Stimulated activated CD8-positive, alpha-beta memory T cell treated with anti-CD3 and anti-CD28 coated beads, Interleukin-7, amount 100 ng/mL, for 24 hours (primary cell): ENCODE results near the gene EMILIN2.
"Not testable (repeated sequence)": the region's sequence is repeated elsewhere in the genome, so short reads cannot be mapped to it uniquely, and the experiment has no call there.

Experiments used
- DNase-seq: peaks from one replicate; pipeline ENCODE4 v3.0.0-alpha.2; 2020; ENCODE audit warnings: low read depth

The EMILIN2 gene

GRCh38 chr18:2845172-2845571 lies 1.6 kb upstream of the EMILIN2 start:
- no peak for DNase-seq

- DNase-seq = no peak
Observed at GRCh38 chr18:2847317-2848246, 776 bp downstream of the EMILIN2 start.

DNA sequence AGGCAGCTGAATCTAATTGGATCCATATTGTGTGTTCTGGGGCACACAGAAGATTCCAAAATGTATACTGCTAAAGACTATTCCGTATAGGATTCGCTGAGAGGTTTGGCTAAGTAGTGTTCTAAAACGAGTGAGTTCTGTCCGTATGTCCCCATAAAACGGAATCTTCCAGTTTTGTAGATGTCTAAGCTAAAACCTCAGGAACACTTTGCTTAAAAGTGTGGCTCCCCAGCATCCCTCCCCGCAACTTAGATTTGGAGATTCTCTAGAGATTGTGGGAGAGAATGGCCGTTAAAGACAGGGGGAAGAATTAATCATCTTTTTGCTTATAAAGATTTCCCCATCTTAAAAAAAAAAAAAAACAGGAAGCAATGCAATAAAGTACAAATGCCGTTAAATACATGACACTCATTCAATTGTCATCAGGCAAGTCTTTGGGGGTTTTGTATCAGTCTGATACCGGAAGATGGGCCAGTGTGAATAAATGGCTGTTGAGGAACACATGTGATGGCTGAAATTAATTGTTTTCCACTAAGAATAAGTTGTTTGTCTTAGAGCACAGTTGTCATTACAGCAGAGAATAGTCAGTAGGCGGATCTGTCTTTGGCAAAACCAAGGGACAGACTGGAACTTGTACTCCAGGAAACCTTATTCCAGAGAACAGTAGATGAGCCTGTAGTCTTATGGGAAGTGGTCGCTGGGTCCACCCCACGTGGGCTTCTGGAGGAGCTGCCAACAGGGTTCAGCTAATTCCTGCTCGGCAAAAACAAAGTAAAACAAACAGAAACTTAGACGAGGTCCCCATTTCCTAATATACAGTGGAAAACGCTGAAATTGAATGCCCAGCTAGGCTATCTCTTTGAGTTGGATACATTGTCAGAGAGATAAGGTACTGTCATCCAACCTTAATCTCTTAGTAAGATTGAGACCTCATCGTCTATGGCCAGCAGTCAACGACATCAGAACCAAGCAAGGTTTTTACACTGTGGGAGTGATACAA lies 1.7 kb downstream of the EMILIN2 start:
- DNase-seq = no peak

DNA sequence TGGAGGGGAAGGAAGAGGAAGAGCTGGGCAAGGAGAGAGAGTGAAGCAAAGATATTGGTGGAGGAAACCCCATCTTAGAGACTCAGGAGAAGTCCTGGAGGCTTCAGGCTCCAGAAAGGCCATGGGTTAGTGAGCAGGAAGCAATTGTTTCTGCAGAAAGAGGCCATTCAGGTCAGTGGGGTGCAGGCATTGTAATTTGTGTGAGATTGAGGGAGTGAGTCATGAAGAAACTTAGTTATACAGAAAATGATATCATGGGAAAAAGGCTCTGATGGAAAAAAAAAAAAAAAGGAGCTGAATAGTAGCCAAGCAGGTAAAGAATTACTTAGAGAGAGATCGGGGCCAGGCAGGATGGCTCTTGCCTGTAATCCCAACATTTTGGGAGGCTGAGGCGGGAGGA lies 4.0 kb downstream of the EMILIN2 start:
- DNase-seq = no peak

- DNase-seq = no peak
Observed at GRCh38 chr18:2851771-2852170, 5.0 kb downstream of the EMILIN2 start.

DNA sequence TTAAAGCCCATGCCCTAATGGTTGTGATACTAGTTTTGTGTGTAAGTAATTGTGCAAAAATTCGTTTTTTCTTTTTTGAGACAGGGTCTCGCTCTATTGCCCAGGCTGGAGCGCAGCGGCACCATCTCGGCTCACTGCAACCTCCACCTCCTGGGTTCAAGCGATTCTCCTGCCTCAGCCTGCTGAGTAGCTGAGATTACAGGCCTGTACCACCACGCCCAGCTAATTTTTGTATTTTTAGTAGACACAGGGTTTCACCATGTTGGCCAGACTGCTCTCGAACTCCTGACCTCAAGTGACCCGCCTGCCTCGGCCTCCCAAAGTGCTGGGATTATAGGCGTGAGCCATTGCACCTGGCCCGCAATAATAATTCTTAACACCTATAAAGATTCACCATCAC lies 5.7 kb downstream of the EMILIN2 start:
- not testable (repeated sequence) for DNase-seq

DNA sequence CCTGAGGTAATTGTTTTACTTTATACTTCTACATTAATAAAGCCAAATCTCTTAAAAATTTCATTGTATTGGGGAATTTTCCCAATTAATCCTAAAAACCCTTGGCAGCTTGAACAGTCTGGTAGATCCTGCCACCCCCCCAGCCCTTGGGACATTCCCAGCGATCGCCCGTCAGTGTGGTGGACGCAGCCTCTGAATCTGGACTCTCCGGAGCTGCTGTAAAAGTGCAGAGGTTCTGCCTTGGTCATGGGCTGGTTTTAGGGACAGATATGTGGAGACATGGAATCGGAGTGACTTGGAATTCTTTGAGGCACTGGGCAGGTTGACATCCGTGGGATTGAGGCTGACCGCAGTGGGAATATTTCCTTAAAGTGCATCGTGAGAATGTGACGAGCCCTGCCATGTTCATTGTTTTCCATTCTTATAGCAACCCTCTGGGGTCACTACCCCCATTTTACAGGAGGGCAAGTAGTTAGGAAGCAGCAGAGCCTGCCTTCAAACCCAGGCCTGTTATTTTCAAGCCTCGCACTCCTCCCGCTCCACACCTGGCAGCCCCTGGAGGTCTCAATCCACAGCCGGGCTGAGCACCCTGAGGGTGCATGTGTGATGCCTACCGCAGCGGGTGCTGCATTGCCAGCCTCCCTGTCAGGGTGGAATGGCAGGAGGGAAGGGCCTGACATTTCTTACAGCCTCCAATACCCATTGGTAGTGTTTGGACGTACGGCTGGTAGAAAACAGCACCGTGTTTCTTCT lies 6.5 kb downstream of the EMILIN2 start:
- DNase-seq = no peak

DNA sequence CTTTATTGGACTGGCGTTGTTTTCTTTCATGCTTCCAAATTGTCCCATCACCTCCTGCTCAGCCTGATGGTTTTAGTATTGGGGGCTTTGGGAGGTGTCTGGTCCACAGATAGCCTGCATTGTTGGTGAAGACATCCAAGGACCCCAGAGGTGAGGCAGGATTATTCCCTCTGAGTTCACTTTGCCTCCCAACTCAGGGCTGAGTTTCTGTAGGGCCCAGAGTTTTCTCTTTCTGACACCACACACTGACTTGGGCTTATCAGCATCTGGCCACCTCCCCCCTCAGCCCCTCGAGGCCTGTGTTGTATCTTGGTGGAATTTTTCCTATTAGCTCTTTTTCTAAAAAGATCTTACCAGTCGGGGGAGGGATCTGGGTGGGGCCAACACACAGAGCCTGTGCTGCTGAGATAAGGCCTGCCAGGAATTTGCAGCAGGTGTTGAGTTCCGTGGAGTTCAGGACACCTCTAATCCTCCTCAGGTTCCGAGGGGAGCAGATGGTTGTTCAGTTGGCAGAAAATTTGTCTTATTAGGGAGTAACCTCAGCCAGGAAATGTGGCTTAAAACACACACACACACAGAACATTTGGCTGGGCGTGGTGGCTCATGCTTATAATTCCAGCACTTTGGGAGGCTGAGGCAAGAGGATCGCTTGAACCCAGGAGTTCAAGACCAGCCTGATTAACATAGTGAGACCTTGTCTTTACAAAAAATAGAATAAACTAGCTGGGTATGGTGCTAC lies 7.3 kb downstream of the EMILIN2 start:
- no peak for DNase-seq

GRCh38 chr18:2854875-2855274 lies 8.1 kb downstream of the EMILIN2 start:
- DNase-seq = no peak

DNA sequence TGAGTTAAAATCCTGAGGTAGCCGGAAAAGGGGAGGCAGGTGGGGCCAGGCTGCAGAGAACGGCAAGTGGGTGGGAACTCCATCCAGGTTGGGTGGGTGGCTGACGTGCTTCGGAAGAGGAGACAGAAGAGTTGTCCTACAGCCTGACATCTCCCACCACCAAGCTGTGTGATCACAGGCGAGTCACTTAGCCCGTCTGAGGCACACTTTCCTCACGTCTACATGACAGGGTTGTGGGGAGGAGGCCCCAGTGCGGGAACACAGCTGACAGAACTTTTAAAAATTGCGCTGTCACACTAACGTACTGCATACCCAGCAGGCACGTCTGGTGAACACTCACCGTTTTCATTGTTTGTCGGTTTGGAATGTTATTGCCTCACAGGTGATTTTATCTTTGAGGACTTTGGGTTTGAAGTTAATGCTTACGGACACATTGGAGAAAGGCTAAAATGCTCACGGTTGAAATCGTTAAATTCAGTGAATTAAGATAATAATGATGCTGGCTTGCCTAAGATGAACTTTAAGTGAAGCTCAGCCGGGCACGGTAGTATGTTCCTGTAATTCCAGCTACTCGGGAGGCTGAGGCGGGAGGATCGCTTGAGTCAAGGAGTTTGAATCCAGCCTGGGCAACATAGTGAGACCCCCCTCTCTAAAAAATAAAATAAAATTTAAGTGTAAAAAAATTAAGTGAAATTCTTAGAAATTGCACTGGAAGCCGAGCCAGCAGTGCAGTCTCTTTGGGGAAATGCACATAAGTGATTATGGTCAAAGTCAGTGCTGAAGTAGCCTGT lies 8.9 kb downstream of the EMILIN2 start:
- no peak for DNase-seq

DNA sequence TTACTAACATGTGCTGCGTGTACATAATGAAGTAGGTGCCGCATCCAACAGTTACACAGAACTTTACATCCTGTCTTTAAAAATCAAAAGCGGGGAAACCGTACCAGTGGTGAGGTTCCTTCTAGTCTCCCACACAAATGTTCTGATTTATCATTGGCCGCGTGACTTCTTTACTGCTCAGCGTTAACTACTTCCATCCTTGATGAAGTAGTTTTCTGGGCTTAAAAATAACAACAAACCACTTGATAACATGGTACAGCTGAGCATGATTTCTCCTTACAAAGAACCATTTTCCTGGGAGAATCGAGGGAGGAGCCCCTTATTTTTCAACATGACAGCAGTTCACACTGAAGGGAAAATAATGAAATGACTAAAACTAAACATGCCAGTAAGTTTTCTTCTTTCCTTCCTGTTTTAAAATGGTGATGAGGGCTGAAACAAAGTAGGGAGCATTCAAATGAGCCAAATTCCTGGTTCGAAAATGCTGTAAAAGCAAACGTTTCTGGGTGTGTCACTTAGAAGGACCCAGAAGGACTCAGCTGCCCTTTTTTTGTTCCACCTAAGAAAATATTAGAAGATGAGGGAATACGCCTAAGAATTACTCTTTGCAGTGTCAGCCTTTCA lies 9.9 kb downstream of the EMILIN2 start:
- DNase-seq = no peak

GRCh38 chr18:2857491-2858131 lies 10.8 kb downstream of the EMILIN2 start:
- no peak for DNase-seq

DNA sequence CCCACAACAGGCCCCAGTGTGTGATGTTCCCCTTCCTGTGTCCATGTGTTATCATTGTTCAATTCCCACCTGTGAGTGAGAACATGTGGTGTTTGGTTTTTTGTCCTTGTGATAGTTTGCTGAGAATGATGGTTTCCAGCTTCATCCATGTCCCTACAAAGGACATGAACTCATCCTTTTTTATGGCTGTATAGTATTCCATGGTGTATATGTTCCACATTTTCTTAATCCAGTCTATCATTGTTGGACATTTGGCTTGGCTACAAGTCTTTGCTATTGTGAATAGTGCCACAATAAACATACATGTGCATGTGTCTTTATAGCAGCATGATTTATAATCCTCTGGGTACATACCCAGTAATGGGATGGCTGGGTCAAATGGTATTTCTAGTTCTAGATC lies 13.6 kb downstream of the EMILIN2 start:
- DNase-seq = not testable (repeated sequence)

- not testable (repeated sequence) for DNase-seq
Observed at GRCh38 chr18:2863997-2864396, 17.2 kb downstream of the EMILIN2 start.

- not testable (repeated sequence) for DNase-seq
Observed at GRCh38 chr18:2866465-2866864, 19.7 kb downstream of the EMILIN2 start.

- DNase-seq = no peak
Observed at GRCh38 chr18:2869207-2869606, 22.4 kb downstream of the EMILIN2 start.

- no peak for DNase-seq
Observed at GRCh38 chr18:2871111-2871720, 24.4 kb downstream of the EMILIN2 start.

DNA sequence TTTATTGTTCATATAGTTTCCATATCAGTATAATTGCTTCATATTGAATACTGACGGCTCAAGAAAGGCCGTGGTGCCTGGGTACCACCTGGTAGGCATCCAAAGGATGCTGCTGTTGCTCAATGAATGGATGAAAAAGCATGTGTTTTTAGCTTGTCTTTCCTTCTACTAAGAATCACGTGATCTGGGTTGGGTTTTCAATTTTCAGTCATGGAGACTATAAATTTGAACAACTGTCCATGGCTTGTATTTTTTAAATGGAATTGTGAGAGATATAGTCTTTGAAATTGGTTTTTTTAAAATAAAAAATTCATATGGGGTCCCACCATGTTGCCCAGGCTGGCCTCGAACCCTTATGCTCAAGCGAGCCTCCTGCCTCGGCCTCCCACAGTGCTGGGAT lies 25.3 kb downstream of the EMILIN2 start:
- DNase-seq = no peak

- DNase-seq = no peak
Observed at GRCh38 chr18:2874765-2875164, 28.0 kb downstream of the EMILIN2 start.
